Suprapubic skin (tissue), 4 donors: Measurements from ENCODE around the gene CYP19A1. TPM values are rescaled to one million over a fixed set of nuclear protein-coding genes. Genes with fewer than 3 reads are reported as not detected.
"Not testable (repeated sequence)": the region's sequence is repeated elsewhere in the genome, so short reads cannot be mapped to it uniquely, and the experiment has no call there.

Experiments
- DNase-seq, 2 donors: peaks; one replicate each; pipeline ENCODE4 v3.0.0-alpha.2; 2019; ENCODE audit warnings: low spot score in 2 of 2
- H3K27ac ChIP-seq: fragments of 200-600 bp; sonication (generic); one replicate; pipeline ENCODE4 v1.5.1; 2019
- H3K27me3 ChIP-seq: fragments of 200-600 bp; sonication (generic); one replicate; pipeline ENCODE4 v1.5.1; 2019
- H3K36me3 ChIP-seq: fragments of 200-600 bp; sonication (generic); one replicate; pipeline ENCODE4 v1.5.1; 2019
- H3K4me1 ChIP-seq: fragments of 200-600 bp; sonication (generic); one replicate; pipeline ENCODE4 v1.5.1; 2019
- H3K4me3 ChIP-seq: fragments of 200-600 bp; sonication (generic); one replicate; pipeline ENCODE4 v1.5.1; 2019; ENCODE audit warnings: mild to moderate bottlenecking
- H3K9me3 ChIP-seq: fragments of 200-600 bp; sonication (generic); one replicate; pipeline ENCODE4 v1.5.1; 2019
- EP300 ChIP-seq: sonication (generic); formaldehyde crosslinking; IDR thresholded peaks from one replicate; pipeline ENCODE4 v1.6.1; 2017; ENCODE audit warnings: antibody characterized with exemption
- POLR2A ChIP-seq, 2 donors: fragments of 450-650 bp; IDR thresholded peaks; one replicate each; pipeline ENCODE4 v1.6.1; 2017; ENCODE audit warnings: antibody characterized with exemption in 2 of 2, mild to moderate bottlenecking in 2 of 2, moderate library complexity in 2 of 2
- POLR2AphosphoS5 ChIP-seq, 3 donors: sonication (generic); formaldehyde crosslinking; IDR thresholded peaks; one replicate each; pipeline ENCODE4 v1.6.1; 2017; ENCODE audit warnings: antibody characterized with exemption in 3 of 3
- WGBS: methylation state at CpG from one replicate; pipeline ENCODE4 v1.1.5; 2018; 5-methylcytosine and 5-hydroxymethylcytosine counted together
- total RNA-seq, 4 donors: library from RNA; depleted of rRNA; stranded (reverse); fragments of >200 nt; gene quantifications; one replicate each; pipeline ENCODE4 v1.1.0, GENCODE V29; 2016
- TF ChIP-seq, protein P1 (sequence below), 2 donors: fragments of 200-600 bp in 1 of 2; fragments of 450-650 bp in 1 of 2; sonication (generic) in 1 of 2; IDR thresholded peaks; one replicate each; pipeline ENCODE4 v1.5.1; 2016 to 2019; ENCODE audit warnings: antibody characterized with exemption in 2 of 2, mild to moderate bottlenecking in 1 of 2, moderate library complexity in 1 of 2

CYP19A1 gene
- total RNA-seq, 4 donors from 2014 or later, result 2.7 to 6.8 (median 5.6) TPM

DNA sequence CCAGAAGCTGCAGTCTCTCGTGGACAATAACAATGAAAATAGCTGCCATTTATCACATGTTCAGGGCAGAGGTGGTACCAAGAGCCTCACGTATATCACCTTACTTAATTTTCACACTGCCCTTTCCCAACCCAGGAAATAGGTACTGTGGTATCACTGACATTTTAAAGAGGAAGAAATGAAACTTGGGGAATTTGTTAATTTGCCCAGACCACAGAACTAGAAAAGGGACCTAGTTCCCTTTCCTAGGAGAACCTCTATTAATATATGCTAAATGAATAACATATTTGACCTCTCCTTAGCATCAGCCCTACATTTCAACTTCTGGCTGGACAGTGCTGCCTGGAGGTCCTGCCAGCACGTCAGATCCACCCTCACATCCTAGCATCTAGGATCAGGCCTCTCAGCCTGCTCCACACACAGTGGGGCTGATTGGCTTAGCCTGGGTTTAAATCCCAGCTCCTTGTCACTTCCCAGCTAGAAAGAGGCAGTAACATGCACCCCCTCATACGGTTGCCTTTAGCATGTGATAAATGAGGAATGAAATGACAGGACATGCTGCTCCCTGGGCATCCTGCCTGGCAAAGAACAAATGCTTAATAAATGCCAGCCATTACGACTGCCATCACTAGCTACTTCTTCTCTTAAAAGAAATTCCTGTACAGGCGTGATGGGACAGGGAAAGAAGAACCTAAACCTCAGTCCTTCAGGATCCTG is 148.6 kb downstream of the CYP19A1 start:
- TF ChIP-seq POLR2AphosphoS5 (IDR thresholded peaks at IDR 0.05) (no peak), EP300 (no peak), POLR2A (IDR thresholded peaks at IDR 0.05) (no peak)
- TF ChIP-seq, protein P1, sequence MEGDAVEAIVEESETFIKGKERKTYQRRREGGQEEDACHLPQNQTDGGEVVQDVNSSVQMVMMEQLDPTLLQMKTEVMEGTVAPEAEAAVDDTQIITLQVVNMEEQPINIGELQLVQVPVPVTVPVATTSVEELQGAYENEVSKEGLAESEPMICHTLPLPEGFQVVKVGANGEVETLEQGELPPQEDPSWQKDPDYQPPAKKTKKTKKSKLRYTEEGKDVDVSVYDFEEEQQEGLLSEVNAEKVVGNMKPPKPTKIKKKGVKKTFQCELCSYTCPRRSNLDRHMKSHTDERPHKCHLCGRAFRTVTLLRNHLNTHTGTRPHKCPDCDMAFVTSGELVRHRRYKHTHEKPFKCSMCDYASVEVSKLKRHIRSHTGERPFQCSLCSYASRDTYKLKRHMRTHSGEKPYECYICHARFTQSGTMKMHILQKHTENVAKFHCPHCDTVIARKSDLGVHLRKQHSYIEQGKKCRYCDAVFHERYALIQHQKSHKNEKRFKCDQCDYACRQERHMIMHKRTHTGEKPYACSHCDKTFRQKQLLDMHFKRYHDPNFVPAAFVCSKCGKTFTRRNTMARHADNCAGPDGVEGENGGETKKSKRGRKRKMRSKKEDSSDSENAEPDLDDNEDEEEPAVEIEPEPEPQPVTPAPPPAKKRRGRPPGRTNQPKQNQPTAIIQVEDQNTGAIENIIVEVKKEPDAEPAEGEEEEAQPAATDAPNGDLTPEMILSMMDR (IDR thresholded peaks at IDR 0.05), result no peak

DNA sequence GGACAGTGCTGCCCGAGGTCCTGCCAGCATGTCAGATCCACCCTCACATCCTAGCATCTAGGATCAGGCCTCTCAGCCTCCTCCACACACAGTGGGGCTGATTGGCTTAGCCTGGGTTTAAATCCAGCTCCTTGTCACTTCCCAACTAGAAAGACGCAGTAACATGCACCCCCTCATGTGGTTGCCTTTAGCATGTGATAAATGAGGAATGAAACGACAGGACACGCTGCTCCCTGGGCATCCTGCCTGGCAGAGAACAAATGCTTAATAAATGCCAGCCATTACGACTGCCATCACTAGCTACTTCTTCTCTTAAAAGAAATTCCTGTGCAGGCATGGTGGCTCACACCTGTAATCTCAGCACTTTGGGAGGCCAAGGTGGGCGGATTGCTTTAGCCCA is 149.6 kb downstream of the CYP19A1 start:
- not testable (repeated sequence) for DNase-seq
- WGBS, result 79% methylated on average over 6 of the region's 6 CpGs

More for the DNA sequence above, 148.6 kb downstream of the CYP19A1 start:
- Histone ChIP-seq H3K27ac (no peak overlapping the region), H3K9me3 (no peaks in the 10 kb centered on the region), H3K36me3 (no peaks in the 10 kb centered on the region), H3K27me3 (peaks cover 15% of the 10 kb centered on the region), H3K4me1 (peaks cover 8% of the 10 kb centered on the region), H3K4me3 (no peak overlapping the region)
- DNase-seq, result no peak
- 66% methylated on average over 6 of the region's 6 CpGs for WGBS

DNA sequence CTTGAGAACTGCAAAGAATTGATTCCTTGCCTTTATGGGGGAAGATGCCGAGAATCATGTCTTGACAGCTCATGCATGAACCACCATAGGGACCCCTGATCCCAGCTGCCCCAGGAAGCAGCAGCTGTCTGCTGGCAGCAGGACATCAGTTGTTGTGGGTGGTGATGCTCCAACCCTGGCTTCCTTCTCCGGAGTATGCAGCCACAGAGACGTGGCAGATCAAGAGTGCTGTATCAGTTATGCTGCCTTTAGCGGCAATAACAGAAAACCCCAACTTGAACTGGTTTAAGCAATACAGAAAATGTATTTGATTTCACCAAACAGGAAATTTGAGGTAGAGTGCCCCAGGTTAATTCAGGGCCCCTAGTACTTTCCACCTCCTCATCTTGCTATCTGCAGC is 151.5 kb downstream of the CYP19A1 start:
- TF ChIP-seq POLR2AphosphoS5 (IDR thresholded peaks at IDR 0.05) (no peak), EP300 (no peak), POLR2A (IDR thresholded peaks at IDR 0.05) (no peak)
- TF ChIP-seq, protein P1 (IDR thresholded peaks at IDR 0.05), result no peak

More for the DNA sequence above, 149.6 kb downstream of the CYP19A1 start:
- H3K4me3 ChIP-seq, H3K27me3 ChIP-seq, H3K4me1 ChIP-seq, H3K9me3 ChIP-seq, H3K27ac ChIP-seq, H3K36me3 ChIP-seq: not testable (repeated sequence)

DNA sequence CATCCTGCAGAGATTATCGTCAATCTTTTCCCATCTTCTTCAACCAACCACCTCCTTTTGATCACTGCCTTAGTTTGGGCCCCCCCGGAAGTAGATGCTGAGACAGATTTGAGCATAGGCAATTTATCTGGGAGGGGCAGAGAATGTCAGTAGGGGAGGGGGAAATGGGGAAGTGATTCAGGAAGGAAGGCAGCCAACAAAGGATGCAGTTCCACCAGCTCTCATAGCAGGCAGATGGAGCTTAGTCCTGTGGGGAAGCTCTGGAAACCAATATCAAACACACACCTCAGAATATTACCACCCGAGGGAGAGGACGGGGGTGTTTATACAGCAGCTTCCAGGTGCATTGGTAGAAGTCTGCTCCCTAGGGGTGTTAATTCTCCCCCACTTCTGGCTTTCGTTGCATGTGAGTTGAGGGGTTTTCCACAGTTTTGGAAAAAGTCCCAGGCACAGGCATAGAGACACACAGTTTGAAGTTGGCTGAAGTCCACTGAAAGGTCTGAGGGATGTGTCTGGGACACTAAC is 152.2 kb downstream of the CYP19A1 start:
- TF ChIP-seq POLR2A (IDR thresholded peaks at IDR 0.05), result no peak
- no peak for TF ChIP-seq EP300
- TF ChIP-seq, protein P1 (IDR thresholded peaks at IDR 0.05), result no peak
- no peak for TF ChIP-seq POLR2AphosphoS5 (IDR thresholded peaks at IDR 0.05)
- H3K27ac ChIP-seq, result no peak overlapping the region
- 35% methylated on average over 5 of the region's 5 CpGs for whole genome bisulfite sequencing

More for the DNA sequence above, 151.5 kb downstream of the CYP19A1 start:
- H3K9me3 ChIP-seq, result no peaks in the 10 kb centered on the region
- H3K4me1 ChIP-seq, result peaks cover 3% of the 10 kb centered on the region
- H3K4me3 ChIP-seq, result no peak overlapping the region
- H3K36me3 ChIP-seq, result no peaks in the 10 kb centered on the region
- H3K27ac ChIP-seq, result no peak overlapping the region
- 54% methylated on average over 4 of the region's 4 CpGs for WGBS
- H3K27me3 ChIP-seq, result no peaks in the 10 kb centered on the region
- no peak for DNase-seq

DNA sequence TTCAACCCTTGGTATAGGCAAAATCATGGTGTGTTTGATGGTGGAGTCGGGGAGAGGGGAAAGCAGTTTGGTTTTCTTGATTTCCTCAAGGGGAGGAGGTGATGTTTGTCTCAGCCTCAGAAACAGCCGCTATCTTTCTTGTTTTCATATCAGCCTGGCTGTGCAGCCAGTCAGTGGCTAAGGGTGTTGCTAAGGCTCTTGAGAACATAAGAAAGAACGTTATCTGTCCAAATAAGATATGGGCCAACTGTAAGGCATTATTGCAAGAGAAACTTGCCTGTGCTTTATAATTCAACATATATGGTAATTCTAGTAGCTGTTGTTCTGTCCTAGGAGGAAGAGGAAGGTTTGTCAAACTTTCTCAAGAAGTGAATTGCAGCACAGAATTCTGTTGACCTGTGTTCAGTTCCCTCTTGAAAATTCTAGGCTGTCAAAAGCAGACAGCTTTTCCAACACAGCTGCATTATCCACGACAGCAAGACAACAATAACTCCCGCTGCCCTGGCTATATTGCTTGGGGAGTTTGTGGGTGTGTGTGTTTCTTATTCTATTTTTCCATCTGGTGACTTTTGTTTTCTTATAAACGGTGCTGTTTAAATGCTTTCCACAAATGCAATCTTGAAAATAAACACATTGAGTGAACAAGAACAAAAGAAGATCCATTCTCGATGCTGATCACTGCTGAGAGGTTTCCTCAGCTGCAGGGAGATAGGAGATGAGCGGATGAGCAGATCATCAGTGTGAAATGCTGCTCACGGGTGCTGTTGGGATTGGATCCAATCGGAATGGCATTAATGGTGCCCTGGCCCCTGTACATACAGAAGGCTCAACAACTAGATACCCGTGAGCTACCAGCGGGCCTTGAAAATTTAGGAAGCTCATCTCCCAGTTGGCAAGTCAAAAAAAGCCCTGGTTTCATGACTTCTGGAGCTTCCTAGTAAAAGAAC is 152.9 kb downstream of the CYP19A1 start:
- Histone ChIP-seq H3K4me1 (peaks cover 3% of the 10 kb centered on the region), H3K36me3 (no peaks in the 10 kb centered on the region), H3K9me3 (no peaks in the 10 kb centered on the region), H3K27ac (no peak overlapping the region), H3K4me3 (no peak overlapping the region), H3K27me3 (no peaks in the 10 kb centered on the region)
- 74% methylated on average over 12 of the region's 12 CpGs for WGBS
- no peak for TF ChIP-seq EP300
- TF ChIP-seq, protein P1 (IDR thresholded peaks at IDR 0.05), result no peak
- TF ChIP-seq POLR2A (IDR thresholded peaks at IDR 0.05), result no peak
- TF ChIP-seq POLR2AphosphoS5 (IDR thresholded peaks at IDR 0.05), result no peak
- DNase-seq, result no peak

More for the DNA sequence above, 152.2 kb downstream of the CYP19A1 start:
- Histone ChIP-seq H3K36me3 (no peaks in the 10 kb centered on the region), H3K4me1 (peaks cover 3% of the 10 kb centered on the region), H3K9me3 (no peaks in the 10 kb centered on the region), H3K27me3 (no peaks in the 10 kb centered on the region), H3K4me3 (no peak overlapping the region)
- DNase-seq, result no peak
